ENCODE data around the gene RYR3. TPM values are rescaled to one million over a fixed set of nuclear protein-coding genes. Genes with fewer than 3 reads are reported as not detected.

The RYR3 gene
- total RNA-seq, 1 donor from 2014 or later, result 4.8 TPM

DNA sequence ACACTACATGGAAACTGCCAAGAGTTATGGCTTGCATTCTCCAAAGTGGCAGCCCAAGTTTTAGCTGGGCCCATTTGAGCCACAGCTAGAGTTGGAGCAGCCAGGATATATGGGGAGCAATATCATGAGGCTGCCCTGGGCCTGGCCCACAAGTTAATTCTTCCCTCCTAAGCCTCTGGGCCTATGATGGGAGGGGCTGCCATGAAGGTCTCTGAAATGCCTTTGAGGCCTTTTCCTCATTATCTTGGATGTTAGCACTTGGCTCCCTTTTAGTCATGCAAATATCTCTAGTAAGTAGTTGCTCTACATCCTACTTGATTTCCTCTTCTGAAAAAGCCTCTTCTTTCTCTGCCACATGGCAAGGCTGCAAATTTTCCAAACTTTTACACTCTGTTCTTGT lies 400.0 kb downstream of the RYR3 start:
- no peak overlapping the region for H3K27ac Mint-ChIP-seq (ENCODE audit: unreplicated experiment)
- H3K9me3 Mint-ChIP-seq (ENCODE audit: unreplicated experiment), result peaks cover 7% of the 10 kb centered on the region
- peaks cover 1% of the 10 kb centered on the region for H3K27me3 Mint-ChIP-seq (ENCODE audit: unreplicated experiment)
- TF ChIP-seq, protein P1, sequence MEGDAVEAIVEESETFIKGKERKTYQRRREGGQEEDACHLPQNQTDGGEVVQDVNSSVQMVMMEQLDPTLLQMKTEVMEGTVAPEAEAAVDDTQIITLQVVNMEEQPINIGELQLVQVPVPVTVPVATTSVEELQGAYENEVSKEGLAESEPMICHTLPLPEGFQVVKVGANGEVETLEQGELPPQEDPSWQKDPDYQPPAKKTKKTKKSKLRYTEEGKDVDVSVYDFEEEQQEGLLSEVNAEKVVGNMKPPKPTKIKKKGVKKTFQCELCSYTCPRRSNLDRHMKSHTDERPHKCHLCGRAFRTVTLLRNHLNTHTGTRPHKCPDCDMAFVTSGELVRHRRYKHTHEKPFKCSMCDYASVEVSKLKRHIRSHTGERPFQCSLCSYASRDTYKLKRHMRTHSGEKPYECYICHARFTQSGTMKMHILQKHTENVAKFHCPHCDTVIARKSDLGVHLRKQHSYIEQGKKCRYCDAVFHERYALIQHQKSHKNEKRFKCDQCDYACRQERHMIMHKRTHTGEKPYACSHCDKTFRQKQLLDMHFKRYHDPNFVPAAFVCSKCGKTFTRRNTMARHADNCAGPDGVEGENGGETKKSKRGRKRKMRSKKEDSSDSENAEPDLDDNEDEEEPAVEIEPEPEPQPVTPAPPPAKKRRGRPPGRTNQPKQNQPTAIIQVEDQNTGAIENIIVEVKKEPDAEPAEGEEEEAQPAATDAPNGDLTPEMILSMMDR (IDR thresholded peaks at IDR 0.05; ENCODE audit: unreplicated experiment), result no peak
- DNase-seq (ENCODE audit: low spot score), result no peak
- no peak overlapping the region for H3K4me3 Mint-ChIP-seq (ENCODE audit: unreplicated experiment)
- H3K4me1 Mint-ChIP-seq (ENCODE audit: unreplicated experiment), result no peaks in the 10 kb centered on the region
- peaks cover 9% of the 10 kb centered on the region for H3K36me3 Mint-ChIP-seq (ENCODE audit: low read depth, unreplicated experiment)

DNA sequence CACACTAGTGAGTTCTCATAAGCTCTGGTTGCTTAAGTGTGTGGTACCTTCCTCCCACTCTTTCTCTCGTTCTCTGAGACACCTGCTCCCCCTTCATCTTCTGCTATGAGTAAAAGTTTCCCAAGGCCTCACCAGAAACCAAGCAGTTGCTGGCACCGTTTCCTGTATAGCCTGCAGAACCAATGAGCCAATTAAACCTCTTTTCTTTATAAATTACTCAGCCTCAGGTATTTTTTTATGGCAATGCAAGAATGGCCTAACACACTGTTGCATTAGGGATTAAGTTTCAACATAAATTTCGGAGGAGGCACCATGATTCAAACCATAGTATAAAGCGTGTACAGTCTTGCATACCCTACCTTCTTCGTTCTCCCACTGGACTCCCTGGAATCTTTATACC lies 405.3 kb downstream of the RYR3 start:
- TF ChIP-seq, protein P1 (IDR thresholded peaks at IDR 0.05; ENCODE audit: unreplicated experiment), result no peak
- H3K9me3 Mint-ChIP-seq (ENCODE audit: unreplicated experiment), result peaks cover 4% of the 10 kb centered on the region
- peaks cover 3% of the 10 kb centered on the region for H3K27me3 Mint-ChIP-seq (ENCODE audit: unreplicated experiment)
- no peak overlapping the region for H3K27ac Mint-ChIP-seq (ENCODE audit: unreplicated experiment)
- no peak for DNase-seq (ENCODE audit: low spot score)
- no peak overlapping the region for H3K4me3 Mint-ChIP-seq (ENCODE audit: unreplicated experiment)
- peaks cover 4% of the 10 kb centered on the region for H3K36me3 Mint-ChIP-seq (ENCODE audit: low read depth, unreplicated experiment)
- H3K4me1 Mint-ChIP-seq (ENCODE audit: unreplicated experiment), result peaks cover 3% of the 10 kb centered on the region

DNA sequence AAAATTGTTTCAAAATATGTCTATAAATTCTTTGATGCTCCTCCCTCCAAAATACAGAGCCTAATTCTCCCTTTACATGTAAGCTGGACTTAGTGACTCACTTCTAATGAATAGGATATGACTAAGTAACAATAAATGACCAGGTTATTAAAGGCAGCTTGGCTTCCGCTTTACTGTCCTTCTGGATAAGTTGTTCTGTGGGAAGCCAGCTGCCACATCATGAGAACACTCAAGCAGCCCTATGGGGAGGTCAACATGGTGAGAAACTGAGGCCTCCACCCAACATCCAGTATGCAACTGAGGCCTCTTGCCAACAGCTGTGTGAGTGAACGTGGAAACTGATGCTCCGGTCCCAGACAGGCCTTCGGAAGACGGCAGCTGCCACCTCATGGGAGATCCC lies 410.2 kb downstream of the RYR3 start:
- no peaks in the 10 kb centered on the region for H3K36me3 Mint-ChIP-seq (ENCODE audit: low read depth, unreplicated experiment)
- no peaks in the 10 kb centered on the region for H3K27me3 Mint-ChIP-seq (ENCODE audit: unreplicated experiment)
- no peak for DNase-seq (ENCODE audit: low spot score)
- no peak overlapping the region for H3K4me3 Mint-ChIP-seq (ENCODE audit: unreplicated experiment)
- TF ChIP-seq, protein P1 (IDR thresholded peaks at IDR 0.05; ENCODE audit: unreplicated experiment), result no peak
- peaks cover 11% of the 10 kb centered on the region for H3K4me1 Mint-ChIP-seq (ENCODE audit: unreplicated experiment)
- H3K27ac Mint-ChIP-seq (ENCODE audit: unreplicated experiment), result no peak overlapping the region
- H3K9me3 Mint-ChIP-seq (ENCODE audit: unreplicated experiment), result no peaks in the 10 kb centered on the region

DNA sequence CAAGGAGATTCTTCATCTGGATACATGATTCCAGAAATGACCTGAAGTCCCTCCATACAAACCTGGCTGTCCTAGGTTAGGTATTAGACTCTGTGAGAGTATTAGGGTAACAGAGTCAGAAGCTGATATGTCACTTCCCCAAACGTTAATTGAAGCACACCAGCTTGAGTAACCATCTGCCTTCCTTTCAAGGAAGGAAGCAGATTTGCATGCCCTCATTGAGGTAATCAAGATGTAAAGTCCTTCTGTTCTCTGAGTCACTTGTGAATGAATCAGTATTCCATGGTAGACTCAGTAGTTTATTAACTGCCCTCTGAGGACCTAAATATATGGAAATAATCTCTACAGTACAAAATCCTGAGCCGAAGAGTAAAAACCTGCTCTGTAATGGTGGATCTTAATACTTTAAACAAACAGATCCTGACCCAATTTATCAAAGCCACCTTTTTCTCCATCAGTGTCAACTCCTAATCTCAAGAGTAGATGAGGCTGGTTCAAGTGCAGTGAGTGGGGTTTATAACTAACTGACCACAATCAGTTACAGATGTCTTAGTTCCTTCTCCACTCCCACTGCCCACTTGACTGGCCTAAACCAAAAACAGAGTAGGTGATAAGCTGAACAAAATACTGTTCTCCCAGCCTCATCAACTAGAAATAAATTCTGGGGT lies 411.4 kb downstream of the RYR3 start:
- Mint-ChIP-seq H3K4me3 (ENCODE audit: unreplicated experiment) (no peak overlapping the region), H3K27ac (ENCODE audit: unreplicated experiment) (no peak overlapping the region), H3K27me3 (ENCODE audit: unreplicated experiment) (no peaks in the 10 kb centered on the region), H3K9me3 (ENCODE audit: unreplicated experiment) (no peaks in the 10 kb centered on the region), H3K4me1 (ENCODE audit: unreplicated experiment) (peaks cover 14% of the 10 kb centered on the region), H3K36me3 (ENCODE audit: low read depth, unreplicated experiment) (no peaks in the 10 kb centered on the region)
- no peak for DNase-seq (ENCODE audit: low spot score)
- TF ChIP-seq, protein P1 (IDR thresholded peaks at IDR 0.05; ENCODE audit: unreplicated experiment), result no peak

DNA sequence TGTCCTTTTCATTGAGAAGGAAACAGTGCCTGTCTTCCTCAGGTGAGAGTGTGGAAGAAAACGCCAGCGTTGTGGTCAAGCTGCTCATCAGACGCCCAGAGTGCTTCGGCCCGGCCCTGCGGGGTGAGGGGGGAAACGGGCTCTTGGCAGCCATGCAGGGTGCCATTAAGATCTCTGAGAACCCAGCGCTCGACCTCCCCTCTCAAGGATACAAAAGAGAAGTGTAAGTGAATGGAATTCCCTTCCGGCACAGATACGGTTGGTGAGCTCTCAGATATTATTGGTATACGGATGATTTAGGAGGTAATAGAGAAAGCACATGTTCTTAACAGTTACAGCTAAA lies 411.9 kb downstream of the RYR3 start:
- Mint-ChIP-seq H3K36me3 (ENCODE audit: low read depth, unreplicated experiment) (no peaks in the 10 kb centered on the region), H3K27me3 (ENCODE audit: unreplicated experiment) (no peaks in the 10 kb centered on the region)
- DNase-seq (ENCODE audit: low spot score), result no peak

More for the DNA sequence above, 411.9 kb downstream of the RYR3 start:
- Mint-ChIP-seq H3K27ac (ENCODE audit: unreplicated experiment) (no peak overlapping the region), H3K4me3 (ENCODE audit: unreplicated experiment) (no peak overlapping the region), H3K9me3 (ENCODE audit: unreplicated experiment) (no peaks in the 10 kb centered on the region), H3K4me1 (ENCODE audit: unreplicated experiment) (peaks cover 18% of the 10 kb centered on the region)
- TF ChIP-seq, protein P1 (IDR thresholded peaks at IDR 0.05; ENCODE audit: unreplicated experiment), result no peak

All from endothelial cell (in vitro differentiated cells).